Measurements from ENCODE around the gene MARF1.
"Not testable (repeated sequence)": the region's sequence is repeated elsewhere in the genome, so short reads cannot be mapped to it uniquely, and the experiment has no call there.

The MARF1 gene

GRCh38 chr16:15643048-15643945 lies at the start of gene MARF1:
TSS of gene MARF1 (minus strand) at chr16:15643154. CDS start at chr16:15639233, 3,921 bp downstream.
- TF ChIP-seq CTCF (IDR thresholded peaks at IDR 0.05; ENCODE audit: control insufficient read depth, insufficient read depth, low read depth, low read length, missing control alignments) = peak; percentile 45
- peak; percentile 53 for DNase-seq (ENCODE audit: low read depth)
- H3K4me3 ChIP-seq (ENCODE audit: control insufficient read depth, low read depth, low read length) = peak within 1 kb of the TSS; percentile 99

GRCh38 chr16:15692508-15692907 lies 49.6 kb upstream of the MARF1 start:
- DNase-seq (ENCODE audit: low read depth); H3K4me3 ChIP-seq (ENCODE audit: control insufficient read depth, low read depth, low read length): not testable (repeated sequence)

- no peak overlapping the region for H3K4me3 ChIP-seq (ENCODE audit: control insufficient read depth, low read depth, low read length)
- DNase-seq (ENCODE audit: low read depth) = no peak
- no peak for TF ChIP-seq CTCF (IDR thresholded peaks at IDR 0.05; ENCODE audit: control insufficient read depth, insufficient read depth, low read depth, low read length, missing control alignments)
Observed at GRCh38 chr16:15691046-15691445, 48.1 kb upstream of the MARF1 start.

GRCh38 chr16:15690296-15690695 lies 47.3 kb upstream of the MARF1 start:
- peak; percentile 13 for DNase-seq (ENCODE audit: low read depth)
- H3K4me3 ChIP-seq (ENCODE audit: control insufficient read depth, low read depth, low read length) = no peak overlapping the region
- no peak for TF ChIP-seq CTCF (IDR thresholded peaks at IDR 0.05; ENCODE audit: control insufficient read depth, insufficient read depth, low read depth, low read length, missing control alignments)

GRCh38 chr16:15689290-15689689 lies 46.3 kb upstream of the MARF1 start:
- H3K4me3 ChIP-seq (ENCODE audit: control insufficient read depth, low read depth, low read length) = no peak overlapping the region
- no peak for TF ChIP-seq CTCF (IDR thresholded peaks at IDR 0.05; ENCODE audit: control insufficient read depth, insufficient read depth, low read depth, low read length, missing control alignments)
- no peak for DNase-seq (ENCODE audit: low read depth)

- H3K4me3 ChIP-seq (ENCODE audit: control insufficient read depth, low read depth, low read length) = no peak overlapping the region
- no peak for TF ChIP-seq CTCF (IDR thresholded peaks at IDR 0.05; ENCODE audit: control insufficient read depth, insufficient read depth, low read depth, low read length, missing control alignments)
- no peak for DNase-seq (ENCODE audit: low read depth)
Observed at GRCh38 chr16:15686287-15686686, 43.3 kb upstream of the MARF1 start.

GRCh38 chr16:15682105-15682570 lies 39.2 kb upstream of the MARF1 start:
- no peak for DNase-seq (ENCODE audit: low read depth)

More at GRCh38 chr16:15682105-15682570, 39.2 kb upstream of the MARF1 start:
- H3K4me3 ChIP-seq (ENCODE audit: control insufficient read depth, low read depth, low read length) = no peak overlapping the region
- peak; percentile 47 for TF ChIP-seq CTCF (IDR thresholded peaks at IDR 0.05; ENCODE audit: control insufficient read depth, insufficient read depth, low read depth, low read length, missing control alignments)
